22Rv1 (cell line): ENCODE data around the gene CYS1.

Experiments used
- CTCF ChIP-seq: fragments of 450-650 bp; IDR thresholded peaks from 2 replicates; pipeline ENCODE4 v1.5.1; 2017; ENCODE audit warnings: mild to moderate bottlenecking
- ZFX ChIP-seq: fragments of 450-650 bp; IDR thresholded peaks from 2 replicates; pipeline ENCODE4 v1.6.1; 2017; ENCODE audit warnings: antibody characterized with exemption, borderline replicate concordance

GRCh38 chr2:10019174-10019573 lies 61.0 kb downstream of the CYS1 start:
- TF ChIP-seq CTCF (no peak), ZFX (no peak)
